T-cell (primary cell): ENCODE data around the gene NECAP2. TPM values are rescaled to one million over a fixed set of nuclear protein-coding genes. Genes with fewer than 3 reads are reported as not detected.

ENCODE experiments used
- ATAC-seq, 4 experiments: fragments of 200-7000 bp in 3 of 4; fragments of 150-1000 bp in 1 of 4; cut with Tn5 transposase; replicated peaks in 1 of 4; 1 replicate in 3 of 4; 2 replicates in 1 of 4; pipeline ENCODE4 v1.10.0; 2021; ENCODE audit warnings: moderate library complexity in 3 of 4, mild to moderate bottlenecking in 2 of 4, moderate number of reproducible peaks in 1 of 4
- CTCF ChIA-PET, 2 donors: fragments of 300-600 bp; sonication (Branson Sonifier 250); formaldehyde crosslinking; loops; one replicate each; lab custom pipeline; 2022; ENCODE audit warnings: antibody characterized with exemption in 2 of 2; lab: Charles Lee
- POLR2A ChIA-PET, 2 donors: fragments of 300-600 bp; sonication (Branson Sonifier 250); formaldehyde crosslinking; loops; one replicate each; lab custom pipeline; 2022; ENCODE audit warnings: antibody characterized with exemption in 2 of 2; lab: Charles Lee
- DNase-seq, 35 experiments: peaks; one replicate each; pipeline versions ENCODE4 v3.0.0 to v3.0.0-alpha.2; 2013 to 2023
- H3K27ac ChIP-seq: one replicate; pipeline ENCODE4 v1.5.1; 2013; ENCODE audit warnings: low read length
- H3K27me3 ChIP-seq, 2 experiments: replicated peaks in 1 of 2; 1 replicate in 1 of 2; 2 replicates in 1 of 2; pipeline versions ENCODE4 v1.6.1 to v1.7.0; 2013; ENCODE audit warnings: low read length in 1 of 2, mixed read lengths in 1 of 2; ENCODE audit not compliant: control insufficient read depth in 2 of 2, insufficient read depth in 2 of 2; ENCODE audit errors: extremely low read depth in 1 of 2
- H3K36me3 ChIP-seq, 2 donors: 1 replicate in 1 of 2; 2 replicates in 1 of 2; pipeline versions ENCODE4 v1.6.1 to v1.7.0; 2013; ENCODE audit warnings: low read length in 1 of 2; ENCODE audit not compliant: control insufficient read depth in 2 of 2, insufficient read depth in 1 of 2; ENCODE audit errors: extremely low read depth in 1 of 2
- H3K4me1 ChIP-seq, 2 experiments: 1 replicate in 1 of 2; 2 replicates in 1 of 2; pipeline versions ENCODE4 v1.6.1 to v1.7.0; 2013; ENCODE audit warnings: low read length in 2 of 2, mixed read lengths in 1 of 2; ENCODE audit not compliant: insufficient read depth in 2 of 2, control insufficient read depth in 1 of 2; ENCODE audit errors: extremely low read depth in 1 of 2
- H3K4me3 ChIP-seq, 2 donors: 1 replicate in 1 of 2; 2 replicates in 1 of 2; pipeline versions ENCODE4 v1.5.1 to v1.7.0; 2013; ENCODE audit warnings: mild to moderate bottlenecking in 2 of 2, low read length in 1 of 2, moderate library complexity in 1 of 2; ENCODE audit not compliant: control insufficient read depth in 1 of 2; ENCODE audit errors: extremely low read depth in 1 of 2
- H3K9me3 ChIP-seq: 2 replicates; pipeline ENCODE4 v1.7.0; 2013
- H3K27ac Mint-ChIP-seq, 2 donors: one replicate each; pipeline ENCODE4 v1.8.0; 2020 to 2021; ENCODE audit warnings: mild to moderate bottlenecking in 2 of 2, mixed read lengths in 2 of 2
- H3K27me3 Mint-ChIP-seq, 2 donors: one replicate each; pipeline ENCODE4 v1.8.0; 2021 to 2022; ENCODE audit warnings: mixed read lengths in 2 of 2
- H3K36me3 Mint-ChIP-seq: one replicate; pipeline ENCODE4 v1.8.0; 2021; ENCODE audit warnings: mixed read lengths
- H3K4me1 Mint-ChIP-seq, 3 donors: one replicate each; pipeline ENCODE4 v1.8.0; 2020 to 2022; ENCODE audit warnings: mixed read lengths in 3 of 3, mild to moderate bottlenecking in 1 of 3
- H3K4me3 Mint-ChIP-seq, 3 donors: one replicate each; pipeline ENCODE4 v1.8.0; 2020 to 2022; ENCODE audit warnings: mild to moderate bottlenecking in 3 of 3, mixed read lengths in 3 of 3, moderate library complexity in 3 of 3
- H3K9me3 Mint-ChIP-seq, 3 donors: one replicate each; pipeline ENCODE4 v1.8.0; 2020 to 2022; ENCODE audit warnings: mixed read lengths in 3 of 3
- WGBS: methylation state at CpG from one replicate; pipeline ENCODE4 v1.1.5; 2013; ENCODE audit warnings: missing lambda C conversion rate; ENCODE audit not compliant: insufficient coverage; 5-methylcytosine and 5-hydroxymethylcytosine counted together
- total RNA-seq, 35 experiments: library from RNA in 6 of 35; stranded (reverse) in 6 of 35; fragments of 120-200 nt in 1 of 35; gene quantifications; one replicate each; pipeline versions ENCODE4 v1.2.1 to v1.2.4 and lab custom pipeline; 2013 to 2026

Gene NECAP2
- total RNA-seq, 5 donors from 2014 or later (not counting 1 experiment from before 2014, with no cell fraction given) = 98.4 to 149 (median 138) TPM

DNA sequence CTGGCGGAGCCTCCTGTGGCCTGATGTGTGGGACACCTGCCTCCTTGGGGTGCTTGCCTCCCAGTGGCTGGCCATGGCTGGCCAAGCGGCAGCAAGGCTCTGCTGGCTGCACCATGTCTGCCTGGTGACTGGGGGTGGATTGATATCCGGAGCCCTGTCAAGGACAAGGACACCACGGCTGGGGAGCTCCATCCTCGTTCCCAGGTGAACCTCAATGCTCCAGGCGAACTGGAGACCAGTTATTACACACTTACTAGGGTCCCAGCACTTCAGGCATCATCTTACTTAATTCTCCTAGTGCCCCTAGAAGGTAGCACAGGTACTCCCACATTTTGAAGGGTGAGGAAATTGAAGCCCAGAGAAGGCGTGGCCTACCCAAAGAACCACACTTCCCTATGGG lies 18.5 kb upstream of the NECAP2 start:
- no peaks in the 10 kb centered on the region for H3K9me3 Mint-ChIP-seq
- CTCF ChIA-PET = no interaction called here

DNA sequence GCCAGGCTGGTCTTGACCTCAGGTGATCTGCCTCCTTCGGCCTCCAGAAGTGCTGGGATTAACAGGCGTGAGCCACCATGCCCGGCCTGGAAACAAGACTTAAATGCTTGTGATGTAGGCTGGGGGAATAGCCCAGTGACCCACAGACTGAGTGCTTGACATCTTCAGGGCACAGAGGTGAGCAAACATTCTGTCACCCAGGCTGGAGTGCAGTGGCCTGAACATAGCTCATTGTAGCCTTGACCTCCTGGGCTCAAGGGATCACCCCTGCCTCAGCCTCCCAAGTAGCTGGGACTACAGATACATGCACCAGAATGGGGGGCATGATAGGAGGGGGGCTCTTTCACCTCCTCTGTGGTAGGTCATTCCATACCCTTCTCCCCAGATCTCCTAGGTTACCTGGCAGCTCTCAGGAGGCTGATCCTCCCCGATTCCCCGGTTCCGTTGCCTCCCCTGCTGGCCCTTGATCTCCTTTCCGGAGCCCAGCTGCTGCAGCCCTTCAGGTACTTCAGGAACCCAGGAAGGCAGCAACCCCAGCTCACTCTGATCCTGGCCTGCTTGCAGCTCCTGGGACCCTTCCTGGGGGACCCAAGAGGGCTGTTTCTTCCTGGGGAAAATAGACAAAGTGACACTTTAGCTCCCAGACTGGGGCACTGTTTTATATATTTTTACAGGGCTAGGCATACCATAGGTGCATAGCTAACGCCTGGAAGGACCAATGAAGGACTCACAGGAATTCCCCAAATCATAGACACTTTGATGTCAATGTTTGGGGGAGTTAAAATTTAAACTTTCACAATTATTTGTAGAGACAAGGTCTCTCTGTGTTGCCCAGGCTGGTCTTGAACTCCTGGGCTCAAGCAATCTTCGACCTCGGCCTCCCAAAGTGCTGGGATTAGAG lies 15.1 kb upstream of the NECAP2 start:
- H3K4me3 ChIP-seq = no peak overlapping the region
- H3K9me3 Mint-ChIP-seq = no peaks in the 10 kb centered on the region
- no peaks in the 10 kb centered on the region for H3K27me3 ChIP-seq
- DNase-seq (no peak), ATAC-seq (no peak)
- H3K4me1 Mint-ChIP-seq = peaks cover 13 to 19% (median 16%) of the 10 kb centered on the region in 3 donors
- no peak overlapping the region for H3K27ac Mint-ChIP-seq
- POLR2A ChIA-PET = interaction anchor here in 1 of 2 donors (0.5 kb wide), 1 partner anchor 78 kb away, joined by 9 read pairs; no protein-coding TSS in a partner anchor
- no peak overlapping the region for H3K4me3 Mint-ChIP-seq
- no peaks in the 10 kb centered on the region for H3K9me3 ChIP-seq
- no peaks in the 10 kb centered on the region for H3K36me3 ChIP-seq
- WGBS = 100% methylated on average over 7 of the region's 10 CpGs
- H3K27me3 Mint-ChIP-seq = no peaks in the 10 kb centered on the region
- H3K4me1 ChIP-seq = peaks cover 10 to 19% of the 10 kb centered on the region in 2 experiments
- no peak overlapping the region for H3K27ac ChIP-seq
- CTCF ChIA-PET = interaction anchor here in 1 of 2 donors (0.6 kb wide), 2 partner anchors 54 to 626 kb away, joined by 3 to 4 read pairs; no protein-coding TSS in a partner anchor
- no peaks in the 10 kb centered on the region for H3K36me3 Mint-ChIP-seq

More for the DNA sequence above, 18.5 kb upstream of the NECAP2 start:
- Mint-ChIP-seq H3K4me1 (peaks cover 23 to 36% (median 35%) of the 10 kb centered on the region in 3 donors), H3K27me3 (no peaks in the 10 kb centered on the region), H3K36me3 (no peaks in the 10 kb centered on the region), H3K27ac (peak overlapping the region in 1 of 2 donors; percentile 44), H3K4me3 (peak overlapping the region in 1 of 3 donors; percentile 80)
- ATAC-seq (no peak), DNase-seq (no peak)
- POLR2A ChIA-PET = no interaction called here
- H3K4me1 ChIP-seq = peaks cover 10 to 30% of the 10 kb centered on the region in 2 experiments
- no peaks in the 10 kb centered on the region for H3K27me3 ChIP-seq
- H3K4me3 ChIP-seq = no peak overlapping the region
- 100% methylated on average over 2 of the region's 7 CpGs for WGBS
- H3K9me3 ChIP-seq = no peaks in the 10 kb centered on the region
- peak overlapping the region; percentile 70 for H3K27ac ChIP-seq
- no peaks in the 10 kb centered on the region for H3K36me3 ChIP-seq

DNA sequence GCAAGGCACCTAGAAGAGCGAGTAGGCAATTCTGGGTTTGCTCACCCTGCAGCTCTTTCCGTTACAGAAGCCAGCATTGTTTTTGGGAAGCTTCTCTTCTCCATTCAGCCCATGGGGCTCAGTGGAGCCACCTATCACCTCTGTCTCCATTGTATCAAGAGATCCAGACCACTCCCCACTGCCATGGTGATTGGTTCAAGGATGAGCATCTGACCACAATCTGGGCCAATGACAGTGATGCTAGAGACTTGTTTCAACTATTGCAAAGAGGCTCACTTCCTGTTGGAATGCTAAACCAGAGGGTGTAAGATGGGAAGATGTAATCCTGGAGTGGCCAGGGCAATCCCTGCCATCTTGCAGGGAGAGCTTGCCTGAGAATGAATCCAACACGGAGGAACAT lies 9.9 kb upstream of the NECAP2 start:
- Mint-ChIP-seq H3K36me3 (no peaks in the 10 kb centered on the region), H3K9me3 (no peaks in the 10 kb centered on the region), H3K4me1 (no peaks in the 10 kb centered on the region), H3K27ac (no peak overlapping the region), H3K27me3 (peaks cover 2 to 4% of the 10 kb centered on the region in 2 donors), H3K4me3 (no peak overlapping the region)
- 83% methylated on average over 1 of the region's 3 CpGs for WGBS
- H3K27ac ChIP-seq = no peak overlapping the region
- no peaks in the 10 kb centered on the region for H3K36me3 ChIP-seq
- peaks cover 0 to 19% of the 10 kb centered on the region in 2 experiments for H3K27me3 ChIP-seq
- ChIA-PET POLR2A (no interaction called here), CTCF (no interaction called here)
- no peak for ATAC-seq
- no peak overlapping the region for H3K4me3 ChIP-seq
- DNase-seq = no peak
- H3K4me1 ChIP-seq = no peaks in the 10 kb centered on the region
- no peaks in the 10 kb centered on the region for H3K9me3 ChIP-seq

DNA sequence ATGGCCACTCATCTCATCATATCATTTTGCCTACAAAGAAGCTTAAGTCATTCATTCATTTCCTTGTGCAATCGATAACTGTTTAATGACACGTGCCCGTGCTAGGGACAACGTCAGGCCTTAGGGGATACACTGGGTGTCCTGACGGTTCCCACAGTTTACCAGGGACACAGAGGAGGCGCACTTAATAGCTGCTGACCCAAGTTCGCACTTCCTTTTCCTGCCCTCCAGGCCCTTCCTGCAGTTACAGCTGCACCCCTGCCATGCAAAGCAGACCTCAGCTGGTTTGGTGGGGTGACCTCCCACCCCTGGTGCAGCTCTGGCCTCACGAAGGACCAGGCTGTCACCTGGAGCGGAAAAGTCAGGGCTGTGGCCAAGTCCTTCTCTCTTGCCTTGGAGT lies 7.5 kb upstream of the NECAP2 start:
- DNase-seq (no peak), ATAC-seq (no peak)
- WGBS = 68% methylated on average over 9 of the region's 9 CpGs
- no peaks in the 10 kb centered on the region for H3K4me1 ChIP-seq
- H3K9me3 Mint-ChIP-seq = no peaks in the 10 kb centered on the region
- H3K27ac ChIP-seq = no peak overlapping the region
- ChIA-PET CTCF (no interaction called here), POLR2A (no interaction called here)
- no peaks in the 10 kb centered on the region for H3K36me3 ChIP-seq
- H3K27me3 ChIP-seq = peaks cover 0 to 19% of the 10 kb centered on the region in 2 experiments
- H3K4me3 Mint-ChIP-seq = no peak overlapping the region
- H3K4me1 Mint-ChIP-seq = no peaks in the 10 kb centered on the region
- no peak overlapping the region for H3K4me3 ChIP-seq
- peaks cover 2 to 4% of the 10 kb centered on the region in 2 donors for H3K27me3 Mint-ChIP-seq
- H3K27ac Mint-ChIP-seq = no peak overlapping the region
- H3K9me3 ChIP-seq = no peaks in the 10 kb centered on the region
- no peaks in the 10 kb centered on the region for H3K36me3 Mint-ChIP-seq

DNA sequence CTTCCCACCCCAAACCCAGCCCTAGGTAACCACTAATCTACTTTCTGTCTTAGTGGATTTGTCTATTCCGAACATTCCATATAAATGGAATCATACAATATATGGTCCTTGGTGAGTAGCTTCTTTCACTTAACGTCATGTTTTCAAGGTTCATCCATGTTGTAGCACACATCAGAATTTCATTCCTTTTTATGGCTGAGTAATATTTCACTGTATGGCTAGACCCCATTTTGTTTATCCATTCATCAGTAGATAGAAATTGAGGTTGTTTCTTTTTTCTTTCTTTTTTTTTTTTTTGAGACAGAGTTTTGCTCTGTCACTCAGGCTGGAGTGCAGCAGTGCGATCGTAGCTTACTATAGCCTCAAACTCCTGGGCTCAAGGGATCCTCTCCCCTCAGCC lies 6.5 kb upstream of the NECAP2 start:
- POLR2A ChIA-PET = no interaction called here
- DNase-seq = no peak
- H3K36me3 ChIP-seq = no peaks in the 10 kb centered on the region
- H3K4me3 ChIP-seq = no peak overlapping the region
- H3K27ac ChIP-seq = no peak overlapping the region
- Mint-ChIP-seq H3K4me3 (no peak overlapping the region), H3K9me3 (no peaks in the 10 kb centered on the region), H3K27ac (no peak overlapping the region), H3K27me3 (peaks cover 2 to 4% of the 10 kb centered on the region in 2 donors), H3K36me3 (no peaks in the 10 kb centered on the region), H3K4me1 (no peaks in the 10 kb centered on the region)
- peaks cover 0 to 19% of the 10 kb centered on the region in 2 experiments for H3K27me3 ChIP-seq
- no peaks in the 10 kb centered on the region for H3K9me3 ChIP-seq
- CTCF ChIA-PET = no interaction called here
- no peaks in the 10 kb centered on the region for H3K4me1 ChIP-seq
- WGBS = no CpG with 5 or more reads among the region's 4 CpGs
- ATAC-seq = no peak

DNA sequence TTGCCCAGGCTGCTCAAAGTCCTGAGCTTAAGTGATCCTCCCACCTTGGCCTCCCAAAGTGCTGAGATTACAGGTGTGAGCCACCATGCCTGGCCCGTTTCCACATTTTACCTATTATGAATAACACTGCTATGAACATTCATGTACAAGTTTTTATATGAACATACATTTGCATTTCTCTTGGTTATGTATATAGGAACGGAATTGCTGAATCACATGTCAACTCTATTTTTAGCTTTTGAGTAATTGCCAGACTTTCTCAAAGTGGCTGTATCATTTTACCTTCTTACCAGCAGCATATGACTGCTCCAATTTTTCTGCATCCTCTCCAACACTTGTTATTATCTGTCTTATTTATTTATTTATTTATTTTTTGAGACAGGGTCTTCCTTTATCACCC lies 6.0 kb upstream of the NECAP2 start:
- peaks cover 0 to 19% of the 10 kb centered on the region in 2 experiments for H3K27me3 ChIP-seq
- CTCF ChIA-PET = no interaction called here
- no peaks in the 10 kb centered on the region for H3K4me1 ChIP-seq
- H3K36me3 Mint-ChIP-seq = no peaks in the 10 kb centered on the region
- peaks cover 2 to 4% of the 10 kb centered on the region in 2 donors for H3K27me3 Mint-ChIP-seq
- H3K4me3 ChIP-seq = no peak overlapping the region
- 0% methylated on average over 1 of the region's 2 CpGs for WGBS
- ATAC-seq (no peak), DNase-seq (no peak)
- no peaks in the 10 kb centered on the region for H3K4me1 Mint-ChIP-seq
- H3K27ac Mint-ChIP-seq = no peak overlapping the region
- no peak overlapping the region for H3K27ac ChIP-seq
- no peaks in the 10 kb centered on the region for H3K9me3 ChIP-seq
- H3K9me3 Mint-ChIP-seq = no peaks in the 10 kb centered on the region
- H3K36me3 ChIP-seq = no peaks in the 10 kb centered on the region
- H3K4me3 Mint-ChIP-seq = no peak overlapping the region
- POLR2A ChIA-PET = no interaction called here
